HG02588 (cell line): ENCODE results near the gene UBE2D3.

Experiments
- ATAC-seq: cut with Tn5 transposase; IDR thresholded peaks from one replicate; pipeline ENCODE4 v1.9.1; 2021; ENCODE audit warnings: mild to moderate bottlenecking, moderate library complexity; ENCODE audit not compliant: unreplicated experiment

UBE2D3 gene

DNA sequence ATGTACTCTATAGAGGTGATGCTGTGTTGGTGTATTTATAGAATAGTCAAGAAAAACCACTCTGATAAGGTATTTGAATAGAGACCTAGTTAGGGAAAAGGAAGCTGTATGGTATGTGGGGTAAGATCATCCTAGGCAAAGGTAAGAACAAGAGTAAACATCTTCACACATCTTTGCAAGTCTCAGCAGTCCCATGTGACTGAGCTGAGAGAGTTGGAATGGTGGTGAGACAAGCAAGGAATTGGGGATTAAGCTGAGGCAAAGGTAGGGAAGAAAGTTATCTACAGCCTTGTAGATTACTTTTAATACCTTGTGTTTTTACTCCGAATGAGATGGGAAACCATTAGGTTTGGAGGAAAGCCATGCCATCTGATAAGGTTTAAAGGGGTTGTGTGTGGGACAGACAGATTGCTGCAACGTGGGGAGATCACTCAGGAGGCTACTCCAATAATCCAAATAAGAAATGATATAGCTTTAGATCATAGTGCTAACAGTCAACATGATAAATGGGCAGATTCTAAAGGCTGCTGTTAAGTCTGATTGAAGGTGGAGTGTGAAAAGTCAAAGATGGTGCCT, 34.9 kb downstream of the UBE2D3 start:
- ATAC-seq = no peak

DNA sequence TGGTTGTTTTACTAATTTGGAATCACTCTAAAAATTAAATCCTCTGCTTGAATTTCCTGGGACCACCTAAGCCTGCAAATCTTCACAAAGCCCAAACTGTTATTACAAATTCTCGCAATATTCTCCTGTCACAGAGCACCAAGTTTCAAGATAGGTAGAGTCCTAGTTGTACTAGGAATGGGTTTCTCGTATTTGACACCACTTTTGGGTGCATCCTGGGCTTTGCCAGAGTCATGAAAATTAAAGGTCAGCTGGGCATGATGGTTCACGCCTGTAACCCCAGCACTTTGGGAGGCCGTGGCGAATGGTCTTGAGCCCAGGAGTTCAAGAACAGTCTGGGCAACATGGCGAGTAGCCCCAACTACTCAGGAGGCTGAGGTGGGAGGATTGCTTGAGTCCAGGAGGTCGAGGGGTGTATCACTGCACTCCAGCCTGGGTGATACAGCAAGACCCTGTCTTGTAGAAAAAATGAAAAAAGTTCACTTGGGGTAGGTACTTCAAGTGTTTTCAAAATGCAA, 36.0 kb downstream of the UBE2D3 start:
- ATAC-seq = no peak

DNA sequence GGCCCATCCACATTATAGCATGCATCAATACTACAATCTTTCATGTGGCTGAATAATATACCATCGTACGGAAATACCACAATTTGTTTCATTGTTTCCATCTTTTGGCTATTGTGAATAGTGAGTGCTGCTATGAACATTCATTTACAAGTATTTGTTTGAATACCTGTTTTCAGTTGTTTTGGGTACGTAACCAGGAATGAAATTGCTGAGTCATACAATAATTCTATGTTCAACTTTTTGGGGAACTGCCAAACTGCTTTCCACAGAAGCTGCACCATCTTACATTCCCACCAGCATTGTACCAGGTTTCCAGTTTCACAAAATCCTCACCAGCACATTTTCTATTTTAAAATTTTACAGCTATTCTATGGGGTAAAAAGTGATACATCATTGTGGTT, 38.0 kb downstream of the UBE2D3 start:
- ATAC-seq = no peak

DNA sequence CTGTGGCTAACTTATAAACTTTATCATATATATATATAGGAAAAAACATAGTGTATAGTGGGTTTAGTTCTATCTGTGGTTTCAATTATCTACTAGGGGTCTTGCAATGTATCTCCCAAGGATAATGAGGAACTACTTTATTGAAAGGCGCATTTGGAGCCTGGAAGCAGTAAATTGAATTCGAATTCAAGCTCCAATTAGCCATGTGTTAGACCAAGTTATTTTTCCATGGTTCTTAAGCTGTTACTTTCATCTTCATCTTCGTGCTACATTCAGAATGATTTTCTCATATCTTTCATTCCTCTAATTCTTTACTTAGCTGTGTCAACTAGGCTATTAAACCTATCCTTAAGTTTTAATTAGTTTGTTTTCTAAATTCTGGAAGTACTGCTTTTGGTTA, 39.4 kb downstream of the UBE2D3 start:
- no peak for ATAC-seq

DNA sequence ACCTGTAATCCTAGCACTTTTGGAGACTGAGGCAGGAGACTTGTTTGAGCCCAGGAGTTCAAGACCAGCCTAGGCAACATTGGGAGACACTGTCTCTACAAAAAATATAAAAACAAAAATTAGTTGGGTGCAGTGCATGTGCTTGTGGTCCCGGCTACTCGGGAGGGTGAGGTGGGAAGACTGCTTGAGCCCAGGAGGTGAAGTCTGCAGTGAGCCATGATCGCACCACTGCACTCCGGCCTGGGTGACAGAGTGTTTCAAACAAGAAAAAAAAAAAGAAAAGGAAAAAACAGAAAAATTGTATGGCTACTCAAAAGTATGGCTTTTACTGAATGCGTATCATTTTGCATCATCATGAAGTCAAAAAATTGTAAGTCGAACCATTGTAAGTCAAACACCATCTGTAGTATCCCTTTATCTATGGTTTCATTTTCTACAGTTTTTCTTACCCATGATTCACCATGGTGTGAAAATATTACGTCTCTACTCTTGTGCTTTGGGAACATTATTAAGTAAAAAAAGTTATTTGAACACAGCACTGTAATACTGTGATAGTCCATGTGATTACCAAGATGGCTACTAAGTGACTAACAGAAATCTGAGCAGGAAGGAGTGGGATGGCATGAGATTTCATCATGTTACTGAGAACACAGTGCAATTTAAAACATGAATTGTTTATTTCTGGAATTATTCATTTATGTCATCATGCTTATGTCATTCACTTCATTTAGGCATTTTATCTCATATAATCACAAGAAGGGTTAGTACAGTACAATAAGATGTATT, 40.1 kb downstream of the UBE2D3 start:
- no peak for ATAC-seq

DNA sequence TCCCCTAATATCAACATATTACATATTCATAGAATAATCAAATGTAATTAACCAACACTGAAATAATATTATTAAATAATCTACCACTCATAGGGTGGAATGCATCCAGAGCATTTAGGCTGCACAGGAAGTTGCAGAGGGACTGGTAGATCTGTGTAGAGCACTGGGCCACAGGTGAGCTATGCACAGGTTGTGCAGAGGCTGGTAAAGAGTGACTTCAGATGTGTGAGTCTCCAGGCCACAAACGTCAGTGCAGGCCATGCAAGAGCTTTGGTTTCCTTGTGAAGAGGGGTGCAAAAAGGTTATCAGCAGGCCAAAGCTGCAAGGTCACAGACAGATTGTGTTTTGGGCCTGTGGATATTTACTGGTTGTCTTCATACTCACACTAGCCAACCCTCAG, 41.1 kb downstream of the UBE2D3 start:
- ATAC-seq = no peak

DNA sequence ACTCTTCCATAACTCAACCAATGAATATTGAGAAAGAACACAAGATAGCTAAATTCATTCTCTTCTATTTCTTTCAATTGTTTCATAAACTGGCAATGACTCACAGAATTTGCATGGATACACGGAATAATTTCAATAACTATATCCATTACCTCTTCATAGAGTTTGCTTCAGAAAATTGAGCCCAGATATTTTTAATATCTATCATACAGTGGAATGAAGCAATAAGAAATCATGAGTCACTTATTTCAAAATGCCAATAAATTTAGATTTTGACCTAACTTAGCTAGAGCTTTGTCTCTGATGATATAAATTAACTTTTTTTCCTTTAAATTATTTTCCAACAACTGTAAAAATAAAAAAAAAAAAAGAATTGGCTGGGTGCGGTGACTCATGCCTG, 44.3 kb downstream of the UBE2D3 start:
- no peak for ATAC-seq

DNA sequence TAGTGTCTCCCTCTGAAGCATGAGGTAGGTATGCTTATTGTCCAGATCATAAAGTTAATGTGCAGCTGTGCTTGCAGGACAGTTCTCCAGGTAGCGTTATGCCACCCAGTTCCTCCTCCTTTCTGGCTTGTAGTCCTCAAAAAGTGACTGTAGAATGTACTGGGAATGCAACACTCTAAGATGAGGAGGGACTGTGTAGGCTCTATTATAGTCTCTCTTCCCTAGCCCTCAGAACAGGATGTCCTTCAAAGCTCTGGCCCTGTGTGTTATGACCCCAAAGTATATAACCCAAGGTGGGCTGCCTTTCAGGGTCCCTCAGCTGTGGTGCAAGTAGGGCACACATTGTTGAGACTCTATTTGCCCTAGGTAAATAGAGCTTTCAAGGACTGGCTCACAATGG, 45.8 kb downstream of the UBE2D3 start:
- no peak for ATAC-seq

DNA sequence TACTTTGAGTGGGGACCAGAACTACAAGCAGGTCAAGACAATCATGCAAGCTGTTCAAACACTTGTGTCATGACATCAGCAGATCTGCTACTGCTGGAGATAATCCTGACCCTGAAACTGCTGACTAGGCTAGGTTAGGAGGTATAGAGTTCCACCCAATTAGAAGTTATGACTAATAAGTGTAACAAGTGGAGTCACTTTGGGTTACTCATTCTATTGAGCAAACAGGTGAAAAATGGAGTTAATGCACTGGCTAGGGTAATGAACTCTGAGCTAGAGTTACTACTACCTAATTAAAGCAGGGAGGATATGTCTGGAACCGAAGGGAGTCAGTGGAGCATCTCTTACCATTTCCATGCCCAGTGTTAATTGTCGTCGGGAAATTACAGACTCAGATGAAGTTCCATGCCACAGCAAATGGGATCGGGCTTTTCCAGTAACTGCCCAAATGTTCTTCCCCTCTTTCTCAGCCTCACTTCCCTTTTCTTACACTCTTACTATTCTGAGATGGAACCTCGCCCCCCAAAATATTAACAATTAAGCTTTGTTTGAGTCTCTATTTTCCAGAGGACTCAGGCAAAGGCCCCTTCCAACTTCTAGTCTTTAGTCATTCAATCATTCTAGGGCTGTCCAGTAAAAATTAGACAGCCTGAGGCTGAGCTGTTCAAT, 46.7 kb downstream of the UBE2D3 start:
- peak; percentile 40 for ATAC-seq

DNA sequence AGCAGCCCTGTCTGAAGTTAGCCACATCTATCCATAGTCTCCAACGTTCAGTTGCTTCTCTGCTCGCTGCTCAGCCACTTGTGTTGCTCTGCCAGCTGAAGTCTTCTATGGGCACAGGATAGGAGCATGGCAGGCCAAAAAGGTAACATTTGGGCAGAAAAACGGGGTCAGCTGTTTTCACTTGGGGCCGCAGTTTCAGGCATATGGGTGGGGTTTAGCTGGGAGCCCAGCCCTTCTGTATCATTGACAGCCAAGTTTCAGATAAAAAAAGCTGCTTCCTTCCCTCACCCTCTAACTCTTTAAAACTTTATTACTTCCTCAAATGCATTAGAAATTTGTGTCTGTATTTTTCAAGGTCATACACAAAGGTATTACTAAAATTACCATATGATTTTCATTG, 48.1 kb downstream of the UBE2D3 start:
- ATAC-seq = no peak

DNA sequence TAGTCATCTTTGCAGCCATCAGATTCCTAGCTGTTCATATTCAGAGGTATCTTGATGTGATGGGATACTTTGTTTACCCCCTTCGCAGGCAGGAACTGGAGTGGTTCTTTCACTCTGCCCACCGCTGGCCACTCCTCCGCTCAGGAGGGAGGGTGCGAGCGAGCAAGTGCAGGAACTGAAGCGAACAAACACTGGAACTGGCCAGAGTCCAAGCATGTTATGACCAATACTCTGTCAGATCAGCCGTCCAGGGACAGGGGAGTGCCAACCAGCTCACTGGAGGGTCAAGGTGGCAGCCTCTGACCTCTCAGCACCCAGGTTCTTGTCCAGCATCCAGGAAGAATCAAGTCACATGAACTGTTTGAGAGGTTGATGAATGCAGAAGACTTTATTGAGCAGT, 48.6 kb downstream of the UBE2D3 start:
- no peak for ATAC-seq

DNA sequence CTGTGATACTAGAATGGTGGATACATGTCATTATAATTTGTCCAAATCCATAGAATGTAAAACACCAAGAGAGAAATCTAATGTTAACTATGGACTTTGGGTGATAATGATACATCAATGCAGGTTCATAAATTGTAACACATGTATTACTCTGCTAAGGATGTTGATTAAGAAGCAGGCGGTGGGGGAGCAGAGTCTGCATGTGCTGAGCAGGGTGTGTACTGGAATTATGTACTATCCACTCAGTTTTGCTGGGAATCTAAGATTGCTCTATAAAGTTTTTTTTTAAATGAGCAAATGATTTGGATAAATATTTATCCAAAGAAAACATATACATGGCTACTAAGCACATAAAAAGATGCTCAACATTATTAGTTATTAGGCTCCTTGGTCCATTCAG, 51.5 kb downstream of the UBE2D3 start:
- no peak for ATAC-seq

DNA sequence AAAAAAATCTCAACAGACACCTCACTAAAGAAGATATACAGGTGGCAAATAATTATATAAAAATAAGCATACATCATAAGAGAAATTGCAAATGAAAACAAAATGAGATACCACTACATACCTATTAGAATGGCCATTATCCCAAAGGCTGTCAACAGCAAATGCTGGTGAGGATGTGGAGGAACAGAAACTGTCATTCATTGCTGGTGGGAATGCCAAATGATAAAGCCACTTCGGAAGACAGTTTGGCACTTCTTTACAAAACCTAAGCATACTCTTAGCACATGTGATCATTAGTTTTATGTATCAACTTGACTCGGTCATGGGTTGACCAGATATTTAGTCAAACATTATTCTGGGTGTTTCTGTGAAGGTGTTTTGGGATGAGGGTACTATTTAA, 53.1 kb downstream of the UBE2D3 start:
- ATAC-seq = no peak

DNA sequence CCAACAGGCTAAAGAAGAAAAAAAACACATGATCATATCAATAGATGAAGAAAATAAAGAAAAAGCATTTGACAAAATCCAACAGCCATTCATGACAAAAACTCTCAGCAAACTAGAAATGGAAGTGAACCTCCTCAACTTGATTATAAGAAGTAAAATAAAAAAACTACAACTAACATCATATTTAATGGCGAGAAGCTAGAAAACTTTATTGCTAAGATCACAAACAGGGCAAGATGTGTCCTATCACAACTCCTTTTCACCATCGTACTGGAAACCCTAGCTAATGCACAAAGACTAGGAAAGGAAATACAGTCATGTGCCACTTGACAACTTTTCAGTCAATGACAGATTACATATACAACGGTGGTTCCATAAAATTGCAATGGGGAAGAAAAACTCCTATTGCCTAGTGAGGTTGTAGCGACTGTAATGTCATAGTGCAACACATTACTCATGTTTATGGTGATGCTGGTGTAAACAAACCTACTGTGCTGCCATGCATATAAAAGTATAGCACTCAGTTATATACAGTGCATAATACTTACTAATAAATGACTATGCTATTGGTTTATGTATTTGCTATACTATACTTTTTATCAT, 54.5 kb downstream of the UBE2D3 start:
- no peak for ATAC-seq

DNA sequence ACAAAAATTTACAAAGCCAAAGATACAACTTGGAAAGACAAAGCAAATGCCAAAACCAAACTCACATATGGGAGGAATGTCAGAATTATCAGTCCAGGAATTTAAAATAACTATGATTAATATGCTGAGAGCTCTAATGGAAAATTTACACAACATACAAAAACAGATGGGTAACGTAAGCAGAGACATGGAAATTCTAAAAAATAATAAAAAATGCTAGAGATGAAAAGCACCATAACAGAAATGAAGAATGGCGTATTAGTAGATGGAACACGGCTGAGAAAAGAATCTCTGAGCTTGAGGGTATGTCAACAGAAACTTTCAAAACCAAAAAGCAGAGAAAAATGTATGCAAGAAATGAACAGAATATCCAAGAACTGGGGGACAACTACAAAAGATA, 62.5 kb downstream of the UBE2D3 start:
- ATAC-seq = no peak

DNA sequence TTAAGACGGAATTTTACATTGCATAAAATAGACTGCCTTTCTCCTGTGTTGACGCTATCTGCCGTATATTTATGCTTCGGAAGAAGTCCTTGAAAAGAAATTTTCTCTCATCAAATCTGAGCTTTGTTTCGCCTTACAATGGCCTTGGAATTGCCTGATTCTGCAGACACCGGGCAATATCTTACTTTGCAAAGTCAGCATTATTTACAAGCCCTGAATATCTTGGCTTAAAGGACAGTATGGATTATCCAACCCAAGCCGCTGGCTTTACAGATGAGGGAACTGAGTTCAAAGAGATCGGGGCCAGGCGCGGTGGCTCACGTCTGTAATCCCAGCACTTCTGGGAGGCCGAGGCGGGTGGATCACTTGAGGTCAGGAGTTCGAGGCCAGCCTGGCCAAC, 65.4 kb downstream of the UBE2D3 start:
- ATAC-seq = no peak

DNA sequence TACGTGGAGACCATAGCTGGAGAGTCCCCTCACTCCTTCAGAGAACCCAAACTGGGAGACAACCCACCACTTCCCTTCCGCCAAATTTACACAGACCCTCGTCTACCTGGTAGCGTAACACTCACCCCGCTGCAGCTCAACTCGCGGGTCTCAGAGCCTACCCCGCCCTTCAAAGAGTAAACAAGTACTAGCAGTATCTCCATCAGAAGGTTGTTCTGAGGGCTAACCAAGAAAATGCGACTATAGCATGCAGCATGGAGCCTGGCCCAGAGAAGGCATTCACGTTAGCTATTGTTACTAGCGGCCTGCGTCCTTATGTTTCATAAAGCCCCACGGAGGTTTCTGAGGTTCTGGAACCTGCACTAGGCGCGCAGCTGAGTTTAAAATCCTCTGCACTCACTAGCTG, 66.1 kb downstream of the UBE2D3 start:
- ATAC-seq = no peak

DNA sequence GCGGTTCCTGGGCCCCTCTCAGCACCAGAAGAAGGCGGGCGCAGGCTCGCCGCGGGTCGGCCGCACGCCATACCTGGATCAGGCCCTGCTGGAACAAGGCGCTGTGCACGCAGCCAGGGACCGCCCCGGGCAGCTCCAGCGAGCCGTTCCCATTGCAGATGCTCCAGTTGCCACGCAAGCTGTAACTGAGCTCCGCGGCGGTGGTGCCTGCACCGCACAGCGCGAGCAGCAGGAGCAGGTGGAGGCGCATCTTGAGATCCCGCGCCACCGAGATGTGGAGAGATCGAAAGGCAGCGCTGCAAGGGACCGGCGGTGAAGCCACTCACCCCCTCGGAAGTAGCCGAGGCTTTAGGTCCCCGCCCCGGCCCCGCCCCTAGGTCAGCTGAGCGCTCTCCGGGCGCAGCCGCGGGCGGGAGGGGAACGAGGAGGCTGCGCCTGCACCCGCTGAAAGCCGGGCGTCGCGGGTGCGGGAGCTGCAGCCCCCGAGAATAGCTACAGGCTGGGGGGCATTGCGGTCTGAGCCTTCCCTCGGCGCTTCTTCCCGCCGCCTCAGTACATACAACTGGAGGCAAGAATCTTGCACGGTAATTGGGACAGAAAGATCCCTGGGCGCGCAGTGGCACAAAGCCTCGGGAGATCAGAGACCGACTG, 66.6 kb downstream of the UBE2D3 start, which contains the start of gene MANBA:
MANBA (minus strand) TSS at position 324 of the 651 bp plus-strand sequence; CDS start at position 250, 74 bp downstream.
- peak; percentile 92 for ATAC-seq

DNA sequence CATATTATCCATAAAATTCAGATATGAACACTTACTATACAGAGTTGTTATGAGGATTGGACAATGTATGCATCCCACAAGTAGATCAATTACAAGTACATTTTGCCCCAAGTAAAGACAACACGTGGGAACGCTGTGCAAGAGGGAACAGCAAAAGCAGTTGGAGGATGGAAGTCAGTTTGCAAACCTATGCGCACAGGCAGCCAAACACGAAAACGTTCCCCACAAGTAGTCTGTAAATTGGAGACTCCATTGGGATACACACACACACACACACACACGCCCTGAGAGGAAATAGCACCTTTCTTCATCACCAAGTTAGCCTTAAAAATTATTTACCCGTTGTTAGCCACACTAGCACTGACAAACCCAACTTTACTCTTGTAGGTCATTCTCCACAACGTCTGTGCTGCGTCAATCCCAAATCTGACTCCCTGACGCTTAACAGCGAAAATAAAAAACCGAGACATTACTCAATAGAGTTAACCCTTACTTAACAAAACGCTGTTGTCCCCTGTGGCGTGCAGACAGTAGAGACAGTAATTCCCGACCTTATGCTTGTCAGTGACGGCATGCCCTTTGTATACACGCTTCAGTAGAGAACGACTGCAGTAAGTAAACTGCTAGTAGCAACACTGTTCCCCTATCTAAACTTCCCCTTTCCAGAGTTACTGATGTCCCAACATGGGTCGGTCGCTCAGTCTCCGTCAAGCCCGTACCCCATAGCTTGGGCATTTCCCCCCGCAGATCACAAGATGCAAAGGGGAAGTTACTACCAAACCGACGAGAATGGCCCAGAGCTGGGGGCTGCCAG, 67.3 kb downstream of the UBE2D3 start:
- ATAC-seq = peak; percentile 52
